Brain microvascular endothelial cell (primary cell): Measurements from ENCODE around the gene LRRC61.

Experiments
- DNase-seq: peaks from one replicate; pipeline ENCODE4 v3.0.0-alpha.2; 2020
- H3K27ac ChIP-seq: fragments of 250-450 bp; sonication (Bioruptor Pico); 2 replicates; pipeline ENCODE4 v1.5.1; 2020; ENCODE audit warnings: mild to moderate bottlenecking, moderate library complexity
- H3K27me3 ChIP-seq: fragments of 250-450 bp; sonication (Bioruptor Pico); replicated peaks from 2 replicates; pipeline ENCODE4 v1.5.1; 2020; ENCODE audit warnings: mild to moderate bottlenecking
- H3K36me3 ChIP-seq: fragments of 250-450 bp; sonication (Bioruptor Pico); replicated peaks from 2 replicates; pipeline ENCODE4 v1.5.1; 2020; ENCODE audit warnings: mild to moderate bottlenecking
- H3K4me3 ChIP-seq: 2 replicates; pipeline ENCODE4 v1.5.1; 2011; ENCODE audit warnings: low read depth, mild to moderate bottlenecking, control low read depth, low read length, moderate library complexity
- CTCF ChIP-seq: IDR thresholded peaks from 2 replicates; pipeline ENCODE4 v1.5.1; 2011; ENCODE audit warnings: low read depth, mild to moderate bottlenecking, moderate library complexity, low read length, control low read depth, inconsistent platforms; ENCODE audit errors: missing control alignments
- in situ Hi-C: cut with HindIII; loops from 2 replicates; pipeline ENCODE4 v1.10.0; 2017; ENCODE audit warnings: low sequenced_read_pairs, low pct_ligation_motif_present

The LRRC61 gene

GRCh38 chr7:150322114-150322832, 882 bp upstream of the LRRC61 start:
- TF ChIP-seq CTCF, result no peak
- Histone ChIP-seq H3K4me3 (peak overlapping the region; percentile 47), H3K36me3 (no peaks in the 10 kb centered on the region), H3K27ac (no peak overlapping the region), H3K27me3 (peaks cover 8% of the 10 kb centered on the region)
- no peak for DNase-seq
- in situ Hi-C loops, result no loop called here

- Histone ChIP-seq H3K27ac (no peak overlapping the region), H3K4me3 (peak overlapping the region; percentile 47), H3K27me3 (peaks cover 8% of the 10 kb centered on the region), H3K36me3 (no peaks in the 10 kb centered on the region)
- in situ Hi-C loops, result no loop called here
- DNase-seq, result no peak
- no peak for TF ChIP-seq CTCF
Observed at GRCh38 chr7:150323682-150324372, 672 bp downstream of the LRRC61 start.

DNA sequence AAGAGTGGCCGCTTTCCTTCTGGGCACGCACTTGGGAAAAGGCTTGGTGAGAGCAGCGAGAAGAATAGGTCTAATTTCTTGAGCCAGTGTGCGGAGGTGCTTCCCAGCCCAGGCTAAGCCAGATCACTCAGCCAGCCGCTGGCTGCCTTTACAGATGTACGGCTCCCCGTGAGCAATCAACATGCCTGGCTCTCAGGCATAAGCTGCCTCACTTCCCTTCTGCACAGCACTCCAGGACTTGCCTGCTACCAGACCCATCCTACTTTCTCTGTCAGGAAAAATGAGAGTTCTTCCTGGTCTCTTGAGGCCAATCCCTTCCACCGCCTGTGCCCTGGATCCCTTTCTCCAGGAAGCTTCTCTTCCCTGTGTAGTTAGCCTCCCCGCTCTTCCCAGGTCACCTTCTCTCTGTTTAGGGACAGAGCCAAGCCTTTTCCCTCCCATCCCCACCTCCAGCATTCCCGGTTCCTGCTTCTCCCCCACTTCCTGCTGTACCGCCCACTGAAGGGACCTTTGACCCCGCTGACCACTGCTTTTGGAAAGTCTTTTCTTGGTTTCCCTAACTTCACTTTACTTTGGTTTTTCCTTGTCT, 1.3 kb downstream of the LRRC61 start:
- no peaks in the 10 kb centered on the region for H3K36me3 ChIP-seq
- TF ChIP-seq CTCF, result no peak
- peaks cover 8% of the 10 kb centered on the region for H3K27me3 ChIP-seq
- no peak overlapping the region for H3K4me3 ChIP-seq
- in situ Hi-C loops, result no loop called here
- no peak overlapping the region for H3K27ac ChIP-seq
- DNase-seq, result no peak

DNA sequence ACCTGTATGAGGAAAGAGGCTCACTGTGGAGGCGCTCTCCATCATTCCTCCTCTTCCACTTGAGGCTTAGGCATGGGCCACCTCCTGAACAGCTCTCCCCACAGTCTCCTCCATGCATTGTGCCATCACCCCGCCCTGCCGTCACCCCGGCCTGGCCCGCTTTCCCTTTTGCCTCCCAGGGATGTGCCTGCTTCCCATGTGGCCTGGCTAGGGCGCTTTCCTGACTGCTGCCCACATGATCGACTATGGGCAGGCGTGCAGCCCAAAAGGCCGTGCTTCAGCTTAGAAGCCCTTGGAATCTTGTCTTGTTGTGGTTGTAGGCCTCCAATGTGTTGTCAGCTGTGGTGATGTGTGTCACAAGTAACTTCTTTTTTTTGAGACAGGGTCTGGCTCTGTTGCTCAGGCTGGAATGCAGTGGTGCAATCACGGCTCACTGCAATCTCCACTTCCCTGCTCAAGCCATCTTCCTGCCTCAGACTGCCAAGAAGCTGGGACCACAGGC, 2.0 kb downstream of the LRRC61 start:
- Histone ChIP-seq H3K27me3 (peaks cover 8% of the 10 kb centered on the region), H3K36me3 (no peaks in the 10 kb centered on the region), H3K4me3 (no peak overlapping the region), H3K27ac (no peak overlapping the region)
- no peak for TF ChIP-seq CTCF
- in situ Hi-C loops, result no loop called here
- no peak for DNase-seq

- peaks cover 8% of the 10 kb centered on the region for H3K27me3 ChIP-seq
- DNase-seq, result no peak
- H3K4me3 ChIP-seq, result no peak overlapping the region
- no peak for TF ChIP-seq CTCF
- no peak overlapping the region for H3K27ac ChIP-seq
- in situ Hi-C loops, result no loop called here
- no peaks in the 10 kb centered on the region for H3K36me3 ChIP-seq
Observed at GRCh38 chr7:150325901-150326300, 2.7 kb downstream of the LRRC61 start.
